Dermis blood vessel endothelial cell (primary cell): ENCODE measurements around the gene ZNF548. TPM values are rescaled to one million over a fixed set of nuclear protein-coding genes. Genes with fewer than 3 reads are reported as not detected.
"Not testable (repeated sequence)": the region's sequence is repeated elsewhere in the genome, so short reads cannot be mapped to it uniquely, and the experiment has no call there.

ENCODE experiments used
- DNase-seq: peaks from one replicate; pipeline ENCODE4 v3.0.0; 2010
- total RNA-seq: library from RNA; depleted of rRNA; stranded (reverse); fragments of >200 nt; gene quantifications from 2 replicates; pipeline ENCODE4 v1.2.3, GENCODE V29; 2014

ZNF548 gene
- total RNA-seq, result 13.3 and 16.0 TPM in 2 replicates

GRCh38 chr19:57389730-57390598, at the start of gene ZNF548:
Gene ZNF548, plus strand, starts transcription at chr19:57389854. Its CDS starts 246 bp downstream, at chr19:57390100.
- DNase-seq, result peak; percentile 100

GRCh38 chr19:57342582-57342981, 47.1 kb upstream of the ZNF548 start:
- no peak for DNase-seq

- no peak for DNase-seq
Measured at GRCh38 chr19:57348136-57348535, 41.5 kb upstream of the ZNF548 start.

- DNase-seq, result peak; percentile 96
Measured at GRCh38 chr19:57350877-57351805, 38.5 kb upstream of the ZNF548 start, which contains the start of gene ZNF304. Gene ZNF304, plus strand, starts transcription at chr19:57351271. Its CDS starts 394 bp downstream, at chr19:57351665.

GRCh38 chr19:57351867-57352266, 37.8 kb upstream of the ZNF548 start:
- DNase-seq, result peak; percentile 10

- DNase-seq, result no peak
Measured at GRCh38 chr19:57355916-57356315, 33.7 kb upstream of the ZNF548 start.

GRCh38 chr19:57357406-57357805, 32.2 kb upstream of the ZNF548 start:
- DNase-seq, result no peak

GRCh38 chr19:57359300-57359699, 30.4 kb upstream of the ZNF548 start:
- no peak for DNase-seq

- peak; percentile 9 for DNase-seq
Measured at GRCh38 chr19:57362419-57362818, 27.2 kb upstream of the ZNF548 start.

- peak; percentile 100 for DNase-seq
Measured at GRCh38 chr19:57362997-57363687, 26.5 kb upstream of the ZNF548 start, which contains the start of the genes TRAPPC2B and ZNF547. Gene TRAPPC2B, plus strand, starts transcription at chr19:57363551. Its CDS starts 1,283 bp downstream, at chr19:57364834. Gene ZNF547, plus strand, starts transcription at chr19:57363551. Its CDS starts 5,005 bp downstream, at chr19:57368556.

- DNase-seq, result peak; percentile 22
Measured at GRCh38 chr19:57363688-57364181, 25.9 kb upstream of the ZNF548 start.

GRCh38 chr19:57366776-57367175, 22.9 kb upstream of the ZNF548 start:
- DNase-seq, result no peak

GRCh38 chr19:57374179-57374578, 15.5 kb upstream of the ZNF548 start:
- DNase-seq, result no peak

- not testable (repeated sequence) for DNase-seq
Measured at GRCh38 chr19:57374647-57375046, 15.0 kb upstream of the ZNF548 start.

- no peak for DNase-seq
Measured at GRCh38 chr19:57376151-57376550, 13.5 kb upstream of the ZNF548 start.

GRCh38 chr19:57377498-57378146, 12.0 kb upstream of the ZNF548 start:
- DNase-seq, result no peak

GRCh38 chr19:57380923-57381322, 8.7 kb upstream of the ZNF548 start:
- DNase-seq, result no peak

GRCh38 chr19:57382806-57383488, 6.7 kb upstream of the ZNF548 start:
- no peak for DNase-seq

GRCh38 chr19:57389194-57389729, 392 bp upstream of the ZNF548 start:
- no peak for DNase-seq

- DNase-seq, result no peak
Measured at GRCh38 chr19:57395710-57396109, 6.1 kb downstream of the ZNF548 start.

GRCh38 chr19:57398868-57399267, 9.2 kb downstream of the ZNF548 start:
- no peak for DNase-seq
